ENCODE data around the gene LHCGR. TPM values are rescaled to one million over a fixed set of nuclear protein-coding genes. Genes with fewer than 3 reads are reported as not detected.

The LHCGR gene
- total RNA-seq, 1 experiment from 2014 or later = not detected

DNA sequence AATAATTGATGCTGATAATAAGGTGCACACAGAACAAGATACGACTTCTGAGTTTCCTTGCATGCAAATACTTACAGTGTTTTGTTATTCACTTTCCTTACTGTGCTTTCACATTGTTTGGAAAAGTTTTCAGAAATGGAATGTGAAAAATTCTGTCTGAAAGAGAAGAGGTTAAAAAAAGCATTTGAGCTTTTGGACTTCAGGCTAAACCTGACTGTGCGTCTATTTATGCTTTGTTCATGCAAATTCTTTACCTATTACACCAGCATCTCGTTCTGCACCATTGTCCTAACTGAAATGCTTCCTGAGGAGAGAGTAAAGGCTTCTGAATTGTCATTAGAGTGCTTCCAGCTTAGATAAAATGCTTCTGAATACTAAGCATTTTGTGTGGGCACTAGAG lies 61.4 kb downstream of the LHCGR start:
- no TSS peak for BruUV-seq (replicated peaks)
- Histone ChIP-seq H3K36me3 (ENCODE audit: control insufficient read depth, insufficient read depth, low read length) (no peaks in the 10 kb centered on the region), H3K4me3 (ENCODE audit: low read depth, low read length) (no peak overlapping the region), H3K9me3 (no peaks in the 10 kb centered on the region), H3K4me1 (peaks cover 26% of the 10 kb centered on the region), H3K27me3 (replicated peaks; ENCODE audit: control insufficient read depth, insufficient read depth, low read length) (no peaks in the 10 kb centered on the region)
- no peak overlapping the region for H3K4me3 Mint-ChIP-seq (ENCODE audit: unreplicated experiment)
- peaks cover 11% of the 10 kb centered on the region for H3K9me3 Mint-ChIP-seq (ENCODE audit: unreplicated experiment)
- intact Hi-C loops (cut with micrococcal nuclease; ENCODE audit: unreplicated experiment) = no loop called here
- no peak overlapping the region for H3K27ac Mint-ChIP-seq (ENCODE audit: unreplicated experiment)
- POLR2A ChIA-PET = no interaction called here
- DNase-seq = peak in 1 of 2 experiments; percentile 30
- H3K27me3 Mint-ChIP-seq (ENCODE audit: insufficient read depth, unreplicated experiment) = no peaks in the 10 kb centered on the region
- CTCF ChIA-PET = no interaction called here
- H3K4me1 Mint-ChIP-seq (ENCODE audit: low read depth, unreplicated experiment) = no peaks in the 10 kb centered on the region
- TF ChIP-seq, protein P1, sequence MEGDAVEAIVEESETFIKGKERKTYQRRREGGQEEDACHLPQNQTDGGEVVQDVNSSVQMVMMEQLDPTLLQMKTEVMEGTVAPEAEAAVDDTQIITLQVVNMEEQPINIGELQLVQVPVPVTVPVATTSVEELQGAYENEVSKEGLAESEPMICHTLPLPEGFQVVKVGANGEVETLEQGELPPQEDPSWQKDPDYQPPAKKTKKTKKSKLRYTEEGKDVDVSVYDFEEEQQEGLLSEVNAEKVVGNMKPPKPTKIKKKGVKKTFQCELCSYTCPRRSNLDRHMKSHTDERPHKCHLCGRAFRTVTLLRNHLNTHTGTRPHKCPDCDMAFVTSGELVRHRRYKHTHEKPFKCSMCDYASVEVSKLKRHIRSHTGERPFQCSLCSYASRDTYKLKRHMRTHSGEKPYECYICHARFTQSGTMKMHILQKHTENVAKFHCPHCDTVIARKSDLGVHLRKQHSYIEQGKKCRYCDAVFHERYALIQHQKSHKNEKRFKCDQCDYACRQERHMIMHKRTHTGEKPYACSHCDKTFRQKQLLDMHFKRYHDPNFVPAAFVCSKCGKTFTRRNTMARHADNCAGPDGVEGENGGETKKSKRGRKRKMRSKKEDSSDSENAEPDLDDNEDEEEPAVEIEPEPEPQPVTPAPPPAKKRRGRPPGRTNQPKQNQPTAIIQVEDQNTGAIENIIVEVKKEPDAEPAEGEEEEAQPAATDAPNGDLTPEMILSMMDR (IDR thresholded peaks at IDR 0.05; ENCODE audit: insufficient read depth in 1 of 2, low read depth in 1 of 2, low read length in 1 of 2, severe bottlenecking in 1 of 2, unreplicated experiment in 1 of 2) = no peak
- H3K36me3 Mint-ChIP-seq (ENCODE audit: insufficient read depth, unreplicated experiment) = no peaks in the 10 kb centered on the region

DNA sequence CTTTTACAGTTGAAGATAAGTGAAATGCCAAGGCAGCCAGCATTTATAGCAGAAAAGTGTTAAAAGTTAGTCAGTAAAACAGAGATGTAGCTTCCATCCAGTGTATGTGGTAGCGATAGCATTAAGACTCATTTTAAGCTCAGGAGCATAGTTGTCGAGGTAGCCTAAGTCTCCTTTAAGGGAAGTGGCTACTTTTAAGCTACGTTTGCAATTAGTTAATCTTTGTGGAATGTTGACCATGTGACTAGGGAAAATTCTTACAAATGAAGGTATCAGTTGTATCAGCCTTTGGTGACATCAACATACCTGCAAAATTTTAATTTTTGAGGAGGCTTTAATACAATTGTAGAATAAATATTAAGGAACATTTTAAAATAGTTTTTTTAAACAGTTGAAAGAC lies 61.9 kb downstream of the LHCGR start:
- Mint-ChIP-seq H3K4me3 (ENCODE audit: unreplicated experiment) (no peak overlapping the region), H3K4me1 (ENCODE audit: low read depth, unreplicated experiment) (no peaks in the 10 kb centered on the region), H3K27me3 (ENCODE audit: insufficient read depth, unreplicated experiment) (no peaks in the 10 kb centered on the region), H3K9me3 (ENCODE audit: unreplicated experiment) (peaks cover 11% of the 10 kb centered on the region), H3K36me3 (ENCODE audit: insufficient read depth, unreplicated experiment) (no peaks in the 10 kb centered on the region), H3K27ac (ENCODE audit: unreplicated experiment) (peak overlapping the region; percentile 56)
- H3K9me3 ChIP-seq = no peaks in the 10 kb centered on the region
- H3K27me3 ChIP-seq (replicated peaks; ENCODE audit: control insufficient read depth, insufficient read depth, low read length) = no peaks in the 10 kb centered on the region
- ChIA-PET CTCF (no interaction called here), POLR2A (no interaction called here)
- H3K4me3 ChIP-seq (ENCODE audit: low read depth, low read length) = no peak overlapping the region
- peaks cover 26% of the 10 kb centered on the region for H3K4me1 ChIP-seq
- BruUV-seq (replicated peaks) = no TSS peak
- no peaks in the 10 kb centered on the region for H3K36me3 ChIP-seq (ENCODE audit: control insufficient read depth, insufficient read depth, low read length)
- DNase-seq = peak in 1 of 2 experiments; percentile 10
- TF ChIP-seq, protein P1 (IDR thresholded peaks at IDR 0.05; ENCODE audit: insufficient read depth in 1 of 2, low read depth in 1 of 2, low read length in 1 of 2, severe bottlenecking in 1 of 2, unreplicated experiment in 1 of 2) = no peak
- intact Hi-C loops (cut with micrococcal nuclease; ENCODE audit: unreplicated experiment) = loop anchor here (2.0 kb wide), 1 partner anchor 17 kb away; no protein-coding TSS in a partner anchor

GRCh38 chr2:48693066-48693465 lies 62.5 kb downstream of the LHCGR start:
- no peaks in the 10 kb centered on the region for H3K36me3 ChIP-seq (ENCODE audit: control insufficient read depth, insufficient read depth, low read length)
- Mint-ChIP-seq H3K27ac (ENCODE audit: unreplicated experiment) (peak overlapping the region; percentile 56), H3K4me3 (ENCODE audit: unreplicated experiment) (no peak overlapping the region), H3K27me3 (ENCODE audit: insufficient read depth, unreplicated experiment) (no peaks in the 10 kb centered on the region), H3K4me1 (ENCODE audit: low read depth, unreplicated experiment) (no peaks in the 10 kb centered on the region), H3K36me3 (ENCODE audit: insufficient read depth, unreplicated experiment) (no peaks in the 10 kb centered on the region), H3K9me3 (ENCODE audit: unreplicated experiment) (peaks cover 11% of the 10 kb centered on the region)
- no TSS peak for BruUV-seq (replicated peaks)
- ChIA-PET POLR2A (no interaction called here), CTCF (no interaction called here)
- intact Hi-C loops (cut with micrococcal nuclease; ENCODE audit: unreplicated experiment) = loop anchor here (2.0 kb wide), 1 partner anchor 16 kb away; no protein-coding TSS in a partner anchor
- no peaks in the 10 kb centered on the region for H3K27me3 ChIP-seq (replicated peaks; ENCODE audit: control insufficient read depth, insufficient read depth, low read length)
- TF ChIP-seq, protein P1 (IDR thresholded peaks at IDR 0.05; ENCODE audit: insufficient read depth in 1 of 2, low read depth in 1 of 2, low read length in 1 of 2, severe bottlenecking in 1 of 2, unreplicated experiment in 1 of 2) = no peak
- no peaks in the 10 kb centered on the region for H3K9me3 ChIP-seq
- no peak for DNase-seq
- peaks cover 26% of the 10 kb centered on the region for H3K4me1 ChIP-seq
- no peak overlapping the region for H3K4me3 ChIP-seq (ENCODE audit: low read depth, low read length)
